ENCODE data around the gene SACM1L.

The SACM1L gene

GRCh38 chr3:45666757-45667431 is 22.3 kb upstream of the SACM1L start:
- H3K4me3 ChIP-seq (ENCODE audit: low read depth, low read length) = no peak overlapping the region
- TF ChIP-seq CTCF (IDR thresholded peaks at IDR 0.05; ENCODE audit: borderline replicate concordance, insufficient read depth, low read depth, low read length) = no peak

- no peak for TF ChIP-seq CTCF (IDR thresholded peaks at IDR 0.05; ENCODE audit: borderline replicate concordance, insufficient read depth, low read depth, low read length)
- no peak overlapping the region for H3K4me3 ChIP-seq (ENCODE audit: low read depth, low read length)
Measured at GRCh38 chr3:45667569-45667934, 21.6 kb upstream of the SACM1L start.

GRCh38 chr3:45670436-45670835 is 18.8 kb upstream of the SACM1L start:
- H3K4me3 ChIP-seq (ENCODE audit: low read depth, low read length) = no peak overlapping the region
- no peak for TF ChIP-seq CTCF (IDR thresholded peaks at IDR 0.05; ENCODE audit: borderline replicate concordance, insufficient read depth, low read depth, low read length)

GRCh38 chr3:45670991-45671390 is 18.2 kb upstream of the SACM1L start:
- TF ChIP-seq CTCF (IDR thresholded peaks at IDR 0.05; ENCODE audit: borderline replicate concordance, insufficient read depth, low read depth, low read length) = no peak
- no peak overlapping the region for H3K4me3 ChIP-seq (ENCODE audit: low read depth, low read length)

- TF ChIP-seq CTCF (IDR thresholded peaks at IDR 0.05; ENCODE audit: borderline replicate concordance, insufficient read depth, low read depth, low read length) = no peak
- no peak overlapping the region for H3K4me3 ChIP-seq (ENCODE audit: low read depth, low read length)
Measured at GRCh38 chr3:45673273-45673672, 15.9 kb upstream of the SACM1L start.

- no peak for TF ChIP-seq CTCF (IDR thresholded peaks at IDR 0.05; ENCODE audit: borderline replicate concordance, insufficient read depth, low read depth, low read length)
- no peak overlapping the region for H3K4me3 ChIP-seq (ENCODE audit: low read depth, low read length)
Measured at GRCh38 chr3:45676325-45677032, 12.7 kb upstream of the SACM1L start.

GRCh38 chr3:45677033-45677446 is 12.2 kb upstream of the SACM1L start:
- TF ChIP-seq CTCF (IDR thresholded peaks at IDR 0.05; ENCODE audit: borderline replicate concordance, insufficient read depth, low read depth, low read length) = no peak
- H3K4me3 ChIP-seq (ENCODE audit: low read depth, low read length) = no peak overlapping the region
